ENCODE results near the gene DPYD.

The DPYD gene

GRCh38 chr1:97073936-97074335 lies 846.9 kb downstream of the DPYD start:
- DNase-seq, result no peak

DNA sequence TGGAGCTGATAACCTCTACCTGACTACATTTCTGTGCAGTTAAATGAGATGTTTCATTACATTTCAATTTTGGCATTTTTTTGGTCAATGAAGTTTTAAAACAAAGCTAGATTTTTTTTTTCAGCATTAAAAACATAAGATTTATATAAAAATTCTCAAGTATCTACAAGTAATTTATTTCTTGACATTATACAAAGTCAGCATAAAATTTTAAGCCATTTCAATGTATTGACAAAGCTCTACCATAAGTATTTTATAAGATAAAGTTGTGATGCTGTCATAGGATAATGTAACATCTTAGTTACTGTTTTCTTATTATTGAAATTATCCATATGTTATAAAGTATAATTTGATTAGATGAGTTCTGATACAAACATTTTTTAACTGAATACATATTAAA lies 847.7 kb downstream of the DPYD start:
- no peak for DNase-seq

DNA sequence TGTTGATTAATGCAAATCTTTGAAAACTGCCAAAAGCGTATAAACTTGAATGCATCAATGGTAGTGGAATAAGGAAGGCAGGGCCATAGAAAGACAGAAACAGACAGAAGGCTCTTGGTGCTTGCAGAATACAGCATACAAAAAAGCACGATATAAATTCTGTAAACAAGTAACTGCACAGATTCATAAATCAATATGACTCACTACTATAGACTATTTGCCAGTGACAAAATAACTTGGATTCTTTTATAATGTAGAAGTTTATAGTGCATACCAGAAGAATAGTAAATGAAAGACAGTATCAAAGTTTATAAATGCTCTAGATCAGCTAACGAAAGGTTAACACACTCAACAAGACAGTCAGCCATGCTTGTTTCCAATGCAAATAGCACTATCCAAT lies 849.7 kb downstream of the DPYD start:
- DNase-seq, result no peak

DNA sequence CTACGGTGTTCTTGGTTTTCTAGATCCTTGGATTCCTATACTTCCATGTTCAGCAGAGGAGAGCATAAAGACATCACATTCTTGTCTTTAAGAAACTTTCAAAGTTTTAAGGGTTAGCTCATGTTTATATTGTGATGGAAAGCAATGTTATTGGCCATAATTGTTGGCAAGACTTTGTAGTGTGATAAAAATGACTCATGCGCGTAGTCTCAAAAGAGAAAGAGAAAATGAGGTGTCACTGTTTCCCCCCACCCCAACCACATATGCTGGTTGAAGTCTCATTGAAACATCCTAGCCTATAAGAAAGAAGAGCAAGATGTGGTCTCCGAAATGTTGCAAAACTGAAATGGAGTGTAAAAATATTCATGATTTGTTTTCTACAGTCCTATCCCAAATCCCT lies 850.5 kb downstream of the DPYD start:
- DNase-seq, result no peak

GRCh38 chr1:97069312-97069711 lies 851.5 kb downstream of the DPYD start:
- DNase-seq, result no peak

GRCh38 chr1:97066860-97067259 lies 854.0 kb downstream of the DPYD start:
- no peak for DNase-seq

GRCh38 chr1:97063532-97063931 lies 857.3 kb downstream of the DPYD start:
- peak in 1 of 2 donors; percentile 2 for DNase-seq

GRCh38 chr1:97061604-97062003 lies 859.2 kb downstream of the DPYD start:
- no peak for DNase-seq

DNA sequence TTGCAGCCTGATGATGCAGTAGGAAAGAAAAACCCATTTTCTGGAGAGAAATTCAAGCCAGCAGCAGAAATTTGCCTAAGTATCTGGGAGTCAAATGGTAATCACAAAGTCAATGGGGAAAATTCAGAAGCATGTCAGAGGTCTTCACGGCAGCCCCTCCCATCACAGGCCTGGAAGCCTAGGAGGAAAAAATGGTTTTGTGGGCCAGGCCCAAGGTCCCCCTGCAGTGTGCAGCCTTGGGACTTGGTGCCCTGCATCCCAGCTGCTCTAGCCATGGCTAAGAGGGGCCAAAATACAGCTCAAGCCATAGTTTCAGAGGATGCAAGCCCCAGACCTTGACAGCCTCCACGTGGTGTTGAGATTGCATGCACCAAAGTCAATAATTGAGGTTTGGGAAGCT lies 864.4 kb downstream of the DPYD start:
- no peak for DNase-seq

DNA sequence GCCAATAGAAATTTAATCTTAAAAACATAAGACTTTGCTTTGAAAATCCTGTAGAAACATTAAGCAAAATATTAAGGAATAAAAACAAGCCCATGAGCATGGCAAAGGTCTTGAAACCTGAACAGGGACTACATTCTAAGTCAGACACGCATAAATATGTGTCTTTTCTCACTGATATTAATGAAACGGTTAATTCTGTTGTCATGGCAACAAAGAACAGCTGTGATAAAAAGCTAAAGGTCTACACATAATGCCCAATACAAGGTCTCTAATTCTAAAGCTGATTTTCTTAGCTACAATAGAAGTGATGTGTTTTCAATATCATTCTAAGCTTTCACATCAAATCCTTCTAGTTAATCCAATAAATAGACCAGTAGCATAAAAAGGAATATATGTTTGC lies 867.6 kb downstream of the DPYD start:
- no peak for DNase-seq

DNA sequence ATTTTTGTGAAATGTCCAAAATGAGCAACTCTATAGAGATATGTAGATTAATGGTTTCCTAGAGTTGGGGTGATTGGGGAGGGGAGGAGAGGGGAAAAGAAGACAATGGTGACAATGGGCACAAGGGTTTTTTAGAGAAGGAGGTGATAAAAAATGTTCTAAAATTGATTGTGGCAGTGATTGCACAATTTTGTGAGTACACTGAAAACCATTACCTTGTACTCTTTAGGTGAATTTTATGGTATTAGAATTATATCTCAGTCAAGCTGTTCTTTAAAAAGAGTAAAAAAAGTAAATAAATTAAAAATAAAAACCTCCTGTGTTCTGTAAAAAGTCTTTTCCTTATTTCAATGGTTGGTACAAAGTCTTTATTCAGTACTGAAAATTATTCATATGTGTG lies 869.0 kb downstream of the DPYD start:
- DNase-seq, result no peak

DNA sequence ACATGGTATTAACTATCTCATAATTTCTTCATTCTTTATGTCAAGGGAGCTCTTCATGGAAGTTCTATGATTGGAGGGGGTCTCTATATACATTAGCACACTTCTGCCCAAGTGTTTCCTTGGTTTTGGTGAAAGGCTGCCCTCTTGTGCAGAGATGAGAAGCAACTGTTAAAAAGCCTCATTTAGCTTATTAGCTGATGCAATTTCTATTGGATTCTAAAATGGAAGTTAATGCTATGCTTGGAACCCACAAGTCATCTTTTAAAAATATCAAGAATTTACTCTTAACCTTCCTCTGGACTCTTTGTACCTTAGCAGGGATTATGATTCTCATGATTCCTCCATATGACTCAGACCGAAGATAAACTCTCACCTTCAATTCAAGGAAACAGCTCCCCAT lies 870.3 kb downstream of the DPYD start:
- DNase-seq, result no peak

DNA sequence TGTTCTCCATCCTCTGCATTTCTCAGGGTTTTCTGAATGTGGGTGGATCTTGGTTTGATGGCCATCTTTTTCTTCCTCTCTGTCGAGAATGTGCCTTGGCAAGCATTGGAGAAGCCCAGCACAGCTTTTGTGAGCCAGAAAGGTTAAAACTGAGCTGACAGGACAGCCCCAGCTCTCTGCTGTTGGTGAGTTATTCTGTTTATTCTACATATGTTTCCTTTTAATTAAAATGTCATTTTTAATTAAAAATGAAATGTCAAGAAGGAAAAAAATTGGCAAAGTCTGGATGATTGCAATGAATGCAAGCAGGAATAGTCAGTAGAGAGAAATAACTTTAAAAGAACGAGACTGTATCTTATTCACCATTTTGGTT lies 873.4 kb downstream of the DPYD start:
- no peak for DNase-seq

GRCh38 chr1:97046765-97047420 lies 873.9 kb downstream of the DPYD start:
- no peak for DNase-seq

DNA sequence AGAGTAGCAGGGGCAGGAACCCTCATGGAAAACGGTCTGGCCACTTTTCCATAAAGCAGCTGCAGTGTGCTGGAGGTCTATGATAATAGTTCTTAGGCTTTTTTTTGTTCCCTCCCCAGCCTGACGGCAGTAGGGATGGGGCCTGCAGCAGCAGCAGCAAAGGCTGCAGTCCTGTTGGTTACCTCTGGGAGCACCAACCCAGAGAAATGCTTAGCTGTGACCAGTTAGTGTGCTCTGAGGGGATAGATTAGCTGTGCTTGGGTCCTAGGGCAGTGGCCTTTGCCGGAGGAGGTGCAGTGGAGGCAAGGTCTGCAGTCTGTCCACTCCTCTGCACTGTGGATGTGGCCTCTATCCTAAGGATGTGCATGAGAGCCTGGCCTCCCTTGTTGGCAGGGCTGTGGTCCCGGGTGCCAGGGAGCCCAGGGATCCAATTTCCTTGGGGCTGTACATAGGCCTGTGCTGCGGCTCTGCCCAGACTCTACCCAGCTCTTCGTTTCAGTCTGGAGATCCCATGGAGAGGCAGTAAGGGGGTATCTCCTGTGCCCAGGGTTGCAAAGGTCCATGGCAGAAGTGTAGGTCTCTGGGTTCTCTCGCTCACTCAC lies 876.6 kb downstream of the DPYD start:
- no peak for DNase-seq

- DNase-seq, result no peak
Measured at GRCh38 chr1:97042551-97042950, 878.3 kb downstream of the DPYD start.

DNA sequence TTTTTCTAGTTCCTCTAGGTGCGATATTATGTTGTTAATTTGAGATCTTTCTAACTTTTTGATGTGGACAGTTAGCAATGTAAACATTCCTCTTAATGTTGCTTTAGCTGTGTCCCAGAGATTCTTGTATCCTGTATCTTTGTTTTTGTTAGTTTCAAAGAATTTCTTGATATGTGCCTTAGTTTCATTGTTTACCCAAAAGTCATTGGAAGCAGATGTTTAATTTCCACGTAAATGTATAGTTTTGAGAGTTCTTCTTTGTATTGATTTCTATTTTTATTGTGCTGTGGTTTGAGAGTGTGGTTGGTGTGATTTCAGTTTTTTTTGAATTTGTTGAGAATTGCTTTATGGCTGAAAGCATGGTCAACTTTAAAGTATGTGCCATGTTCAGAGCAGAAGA lies 879.8 kb downstream of the DPYD start:
- no peak for DNase-seq

- no peak for DNase-seq
Measured at GRCh38 chr1:97038410-97038809, 882.4 kb downstream of the DPYD start.

- no peak for DNase-seq
Measured at GRCh38 chr1:97034651-97035050, 886.2 kb downstream of the DPYD start.

DNA sequence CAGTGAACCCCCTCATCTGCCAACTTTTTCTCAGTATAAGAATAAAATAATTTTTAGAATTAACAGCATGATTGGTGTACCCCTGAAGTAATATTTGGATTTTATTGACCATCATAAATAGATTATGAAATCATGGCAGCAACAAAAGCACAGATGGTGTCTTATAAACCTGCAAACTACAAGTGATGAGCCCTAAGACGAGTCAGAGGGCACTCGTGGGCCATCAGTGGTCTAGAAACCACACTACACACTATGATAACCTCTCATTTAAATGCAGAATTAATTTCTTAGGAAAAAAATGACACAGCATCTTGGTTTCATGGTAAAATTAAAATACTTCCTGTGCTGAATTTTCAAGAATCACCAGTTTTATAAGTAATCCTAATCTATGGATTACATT lies 886.9 kb downstream of the DPYD start:
- DNase-seq, result no peak

Measured in inflammatory macrophage treated with lipopolysaccharide for 1 hour (primary cell).